ENCODE data around the gene FAM181A. TPM values are rescaled to one million over a fixed set of nuclear protein-coding genes. Genes with fewer than 3 reads are reported as not detected.

The FAM181A gene
- total and polyA plus RNA-seq, 4 experiments from 2014 or later: not detected

GRCh38 chr14:93954900-93955849, 28.0 kb downstream of the FAM181A start:
- CTCF ChIA-PET (ENCODE audit: partially characterized antibody): interaction anchor here (0.9 to 39.2 kb wide), 5 partner anchors 6 to 67 kb away, joined by 3 to 1377 read pairs (median 4); partner anchors contain the start of genes ASB2 and CCDC197
- Mint-ChIP-seq H3K36me3 (peaks cover 0 to 5% of the 10 kb centered on the region in 2 donors), H3K27me3 (no peaks in the 10 kb centered on the region), H3K9me3 (peaks cover 0 to 3% (median 0%) of the 10 kb centered on the region in 8 donors), H3K4me1 (peaks cover 54 to 86% (median 74%) of the 10 kb centered on the region in 4 donors), H3K27ac (peak overlapping the region; percentile 89 to 100 (median 95)), H3K4me3 (peak overlapping the region; percentile 71 to 85 (median 76))
- intact Hi-C loops (cut with micrococcal nuclease): loop anchor here (1.0 kb wide), 4 partner anchors 8 to 23 kb away; no protein-coding TSS in a partner anchor
- Histone ChIP-seq H3K4me1 (ENCODE audit: insufficient read depth, low read length) (peaks cover 84% of the 10 kb centered on the region), H3K27ac (ENCODE audit: low read depth, low read length) (peak overlapping the region; percentile 63), H3K27me3 (ENCODE audit: insufficient read depth, low read length) (no peaks in the 10 kb centered on the region), H3K4me3 (ENCODE audit: low read length in 2 of 2) (peak overlapping the region; percentile 25 to 82), H3K36me3 (ENCODE audit: insufficient read depth, low read length) (peaks cover 2% of the 10 kb centered on the region), H3K9me3 (ENCODE audit: control insufficient read depth in 1 of 2, low read length in 2 of 2) (no peaks in the 10 kb centered on the region)
- POLR2A ChIA-PET (ENCODE audit: partially characterized antibody): interaction anchor here (0.8 to 15.6 kb wide), 8 partner anchors 8 to 126 kb away, joined by 3 to 469 read pairs (median 6); partner anchors contain the start of genes ASB2, CCDC197, DDX24 and IFI27L1
- peak; percentile 56 to 82 (median 61) for DNase-seq

DNA sequence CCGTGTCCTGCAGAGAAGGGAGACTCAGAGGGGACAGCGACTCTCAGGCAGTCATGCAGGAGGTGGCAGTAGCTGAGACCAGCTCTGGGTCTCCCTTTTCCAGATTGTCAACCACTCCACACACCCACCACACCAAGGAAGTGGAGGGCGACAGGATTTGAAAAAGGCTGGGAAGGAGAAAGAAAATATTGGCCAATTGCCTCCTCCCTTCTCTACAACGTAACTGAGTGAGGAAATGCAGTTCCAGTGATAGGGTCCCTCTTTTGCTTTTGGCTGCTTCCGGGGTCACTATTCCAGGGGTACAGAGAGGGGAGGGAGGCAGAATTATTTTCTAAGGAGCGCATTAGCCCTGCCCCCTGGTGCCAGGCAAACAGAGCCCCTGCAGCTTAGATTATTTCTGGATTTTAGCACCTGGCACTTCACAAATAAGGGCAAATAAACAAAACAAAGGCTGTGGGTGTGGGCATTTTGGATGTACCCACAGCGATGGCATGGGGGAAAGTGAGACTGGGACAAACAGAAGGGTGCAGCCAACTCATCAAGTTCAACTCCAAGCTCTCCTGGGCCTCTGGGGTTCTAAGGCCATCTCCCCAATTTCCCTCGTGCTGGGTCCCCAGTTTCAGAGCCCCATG, 28.8 kb downstream of the FAM181A start:
- Mint-ChIP-seq H3K4me3 (peak overlapping the region; percentile 71 to 85 (median 76)), H3K9me3 (peaks cover 0 to 3% (median 0%) of the 10 kb centered on the region in 8 donors), H3K36me3 (peaks cover 0 to 5% of the 10 kb centered on the region in 2 donors), H3K4me1 (peaks cover 59 to 90% (median 81%) of the 10 kb centered on the region in 4 donors), H3K27me3 (no peaks in the 10 kb centered on the region), H3K27ac (peak overlapping the region; percentile 89 to 100 (median 95))
- Histone ChIP-seq H3K36me3 (ENCODE audit: insufficient read depth, low read length) (no peaks in the 10 kb centered on the region), H3K9me3 (ENCODE audit: control insufficient read depth in 1 of 2, low read length in 2 of 2) (no peaks in the 10 kb centered on the region), H3K4me1 (ENCODE audit: insufficient read depth, low read length) (peaks cover 92% of the 10 kb centered on the region), H3K4me3 (ENCODE audit: low read length in 2 of 2) (peak overlapping the region; percentile 25 to 82), H3K27me3 (ENCODE audit: insufficient read depth, low read length) (no peaks in the 10 kb centered on the region), H3K27ac (ENCODE audit: low read depth, low read length) (peak overlapping the region; percentile 63)
- CTCF ChIA-PET (ENCODE audit: partially characterized antibody): interaction anchor here (0.9 to 39.2 kb wide), 6 partner anchors 7 to 67 kb away, joined by 3 to 1377 read pairs (median 4); partner anchors contain the start of genes ASB2 and CCDC197
- no peak for DNase-seq
- intact Hi-C loops (cut with micrococcal nuclease): loop anchor here (1.0 kb wide), 4 partner anchors 7 to 22 kb away; no protein-coding TSS in a partner anchor
- POLR2A ChIA-PET (ENCODE audit: partially characterized antibody): interaction anchor here (0.8 to 15.6 kb wide), 8 partner anchors 9 to 125 kb away, joined by 3 to 469 read pairs (median 6); partner anchors contain the start of genes ASB2, CCDC197, DDX24 and IFI27L1

DNA sequence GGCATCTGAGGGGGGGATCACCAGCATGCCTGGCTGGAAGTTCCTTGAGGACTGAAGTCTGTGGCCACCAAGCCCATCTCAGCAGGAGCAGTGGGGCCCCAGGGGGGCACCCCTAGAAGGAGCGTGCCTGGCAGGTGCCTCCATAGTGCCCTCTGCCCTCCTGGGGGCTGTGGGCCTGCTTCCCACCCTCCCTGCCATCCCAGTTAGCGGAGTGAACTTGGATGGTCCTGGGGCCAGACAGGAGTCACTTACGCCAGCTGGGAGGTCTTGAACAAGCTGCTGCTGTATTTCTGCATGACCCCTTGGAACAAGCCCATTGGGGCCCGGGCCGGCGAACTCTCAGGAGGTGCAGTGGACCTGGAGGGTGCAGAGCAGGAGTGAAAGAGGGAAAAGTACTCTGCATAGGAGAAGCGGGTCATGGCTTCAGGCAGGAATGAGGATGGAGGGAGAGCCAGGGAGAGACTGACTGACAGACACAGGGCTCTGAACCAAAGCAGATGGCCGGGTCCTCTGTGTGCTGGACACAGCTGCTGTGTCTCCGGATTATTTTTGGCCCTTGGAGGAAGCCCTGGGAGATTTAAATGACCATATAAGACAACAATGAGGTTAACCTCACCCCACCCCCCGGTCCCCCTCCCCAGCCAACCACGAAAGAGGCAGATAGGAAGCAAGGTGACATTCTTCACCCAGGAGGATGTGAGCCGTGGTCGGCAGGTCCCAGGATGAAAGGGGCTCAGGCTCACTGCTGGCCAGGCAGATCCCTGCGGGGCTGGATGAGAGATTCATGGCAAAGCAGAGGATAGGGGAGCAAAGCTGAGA, 29.6 kb downstream of the FAM181A start:
- intact Hi-C loops (cut with micrococcal nuclease): no loop called here
- ChIA-PET POLR2A (ENCODE audit: partially characterized antibody) (interaction anchor here (1.1 to 15.6 kb wide), 4 partner anchors 8 to 124 kb away, joined by 4 to 469 read pairs (median 67); partner anchors contain the start of genes ASB2, DDX24 and IFI27L1), CTCF (ENCODE audit: partially characterized antibody) (interaction anchor here (1.3 to 39.2 kb wide), 4 partner anchors 7 to 48 kb away, joined by 3 to 1377 read pairs (median 690); partner anchors contain the start of gene ASB2)
- peak overlapping the region; percentile 54 to 85 (median 69) for H3K4me3 Mint-ChIP-seq
- H3K27me3 Mint-ChIP-seq: no peaks in the 10 kb centered on the region
- H3K4me1 Mint-ChIP-seq: peaks cover 67 to 98% (median 86%) of the 10 kb centered on the region in 4 donors
- Histone ChIP-seq H3K4me1 (ENCODE audit: insufficient read depth, low read length) (peaks cover 99% of the 10 kb centered on the region), H3K27ac (ENCODE audit: low read depth, low read length) (peak overlapping the region; percentile 63), H3K36me3 (ENCODE audit: insufficient read depth, low read length) (no peaks in the 10 kb centered on the region), H3K9me3 (ENCODE audit: control insufficient read depth in 1 of 2, low read length in 2 of 2) (no peaks in the 10 kb centered on the region), H3K27me3 (ENCODE audit: insufficient read depth, low read length) (no peaks in the 10 kb centered on the region), H3K4me3 (ENCODE audit: low read length in 2 of 2) (peak overlapping the region in 1 of 2 donors; percentile 82)
- peak overlapping the region; percentile 89 to 100 (median 93) for H3K27ac Mint-ChIP-seq
- H3K9me3 Mint-ChIP-seq: peaks cover 0 to 3% (median 0%) of the 10 kb centered on the region in 8 donors
- peaks cover 0 to 5% of the 10 kb centered on the region in 2 donors for H3K36me3 Mint-ChIP-seq
- peak in 1 of 5 donors; percentile 56 for DNase-seq

- Mint-ChIP-seq H3K27ac (peak overlapping the region; percentile 78 to 100 (median 93)), H3K4me1 (peaks cover 70 to 100% (median 91%) of the 10 kb centered on the region in 4 donors), H3K4me3 (peak overlapping the region in 7 of 8 donors; percentile 61 to 85 (median 70)), H3K36me3 (peaks cover 0 to 5% of the 10 kb centered on the region in 2 donors), H3K9me3 (peaks cover 0 to 3% (median 0%) of the 10 kb centered on the region in 8 donors), H3K27me3 (no peaks in the 10 kb centered on the region)
- H3K9me3 ChIP-seq (ENCODE audit: control insufficient read depth in 1 of 2, low read length in 2 of 2): no peaks in the 10 kb centered on the region
- DNase-seq: no peak
- H3K36me3 ChIP-seq (ENCODE audit: insufficient read depth, low read length): no peaks in the 10 kb centered on the region
- ChIA-PET POLR2A (ENCODE audit: partially characterized antibody) (interaction anchor here (5.9 to 15.6 kb wide), 3 partner anchors 7 to 19 kb away, joined by 47 to 469 read pairs (median 87); partner anchors contain the start of gene ASB2), CTCF (ENCODE audit: partially characterized antibody) (interaction anchor here (1.3 to 39.2 kb wide), 3 partner anchors 8 to 48 kb away, joined by 3 to 1377 read pairs (median 1377); partner anchors contain the start of gene ASB2)
- peaks cover 100% of the 10 kb centered on the region for H3K4me1 ChIP-seq (ENCODE audit: insufficient read depth, low read length)
- intact Hi-C loops (cut with micrococcal nuclease): no loop called here
- H3K27me3 ChIP-seq (ENCODE audit: insufficient read depth, low read length): no peaks in the 10 kb centered on the region
- H3K27ac ChIP-seq (ENCODE audit: low read depth, low read length): peak overlapping the region; percentile 14
- peak overlapping the region in 1 of 2 donors; percentile 28 for H3K4me3 ChIP-seq (ENCODE audit: low read length in 2 of 2)
These were observed 30.2 kb downstream of the FAM181A start for GRCh38 chr14:93957333-93957710.

- Mint-ChIP-seq H3K4me1 (peaks cover 74 to 100% (median 94%) of the 10 kb centered on the region in 4 donors), H3K9me3 (peaks cover 0 to 3% (median 0%) of the 10 kb centered on the region in 8 donors), H3K4me3 (peak overlapping the region in 4 of 8 donors; percentile 17 to 85 (median 78)), H3K27ac (peak overlapping the region; percentile 96 to 100 (median 98)), H3K36me3 (peaks cover 0 to 5% of the 10 kb centered on the region in 2 donors), H3K27me3 (no peaks in the 10 kb centered on the region)
- no peak for DNase-seq
- Histone ChIP-seq H3K4me3 (ENCODE audit: low read length in 2 of 2) (peak overlapping the region in 1 of 2 donors; percentile 28), H3K27me3 (ENCODE audit: insufficient read depth, low read length) (no peaks in the 10 kb centered on the region), H3K4me1 (ENCODE audit: insufficient read depth, low read length) (peaks cover 100% of the 10 kb centered on the region), H3K36me3 (ENCODE audit: insufficient read depth, low read length) (no peaks in the 10 kb centered on the region), H3K27ac (ENCODE audit: low read depth, low read length) (peak overlapping the region; percentile 77), H3K9me3 (ENCODE audit: control insufficient read depth in 1 of 2, low read length in 2 of 2) (no peaks in the 10 kb centered on the region)
- intact Hi-C loops (cut with micrococcal nuclease): no loop called here
- ChIA-PET CTCF (ENCODE audit: partially characterized antibody) (interaction anchor here (34.5 to 39.2 kb wide), 2 partner anchors 9 kb away, joined by 1377 read pairs; partner anchors contain the start of gene ASB2), POLR2A (ENCODE audit: partially characterized antibody) (interaction anchor here (2.0 to 15.6 kb wide), 3 partner anchors 11 to 18 kb away, joined by 5 to 469 read pairs (median 87); partner anchors contain the start of gene ASB2)
These were observed 30.8 kb downstream of the FAM181A start for GRCh38 chr14:93957751-93958566.
